Fibroblast of the aortic adventitia (primary cell): ENCODE results near the gene SLC20A1. TPM values are rescaled to one million over a fixed set of nuclear protein-coding genes. Genes with fewer than 3 reads are reported as not detected.
A peak's percentile ranks its signal among the peaks of the same experiment; 100 is the strongest.

Source experiments
- DNase-seq: peaks from one replicate; pipeline ENCODE4 v3.0.0-alpha.2; 2010; ENCODE audit warnings: low read depth
- H3K4me3 ChIP-seq: 2 replicates; pipeline ENCODE4 v1.5.1; 2011; ENCODE audit warnings: low read depth, mild to moderate bottlenecking, control low read depth, low read length, moderate library complexity
- total RNA-seq: library from RNA; depleted of rRNA; stranded (reverse); fragments of >200 nt; gene quantifications from 2 replicates; pipeline ENCODE4 v1.2.3, GENCODE V29; 2012; ENCODE audit warnings: low replicate concordance
- TF ChIP-seq, protein P1 (sequence below): IDR thresholded peaks from 2 replicates; pipeline ENCODE4 v1.5.1; 2011; ENCODE audit warnings: mild to moderate bottlenecking, low read length, control low read depth, inconsistent platforms; ENCODE audit not compliant: insufficient read depth

The SLC20A1 gene
- total RNA-seq, 1 donor: 134 TPM

DNA sequence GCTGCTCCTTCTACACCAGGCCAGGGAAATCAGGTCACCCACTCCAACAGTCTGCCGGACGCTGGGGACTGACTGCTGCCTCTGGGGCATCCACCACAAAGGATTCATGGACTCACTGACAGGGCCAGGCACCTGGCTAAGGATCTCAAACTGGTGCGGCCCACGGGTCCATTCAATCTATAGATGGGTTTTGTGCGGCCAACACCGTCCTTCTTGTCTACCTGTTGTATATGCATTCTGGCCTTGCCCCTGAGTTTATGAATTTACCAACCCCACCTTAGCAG is 10.9 kb upstream of the SLC20A1 start:
- TF ChIP-seq, protein P1, sequence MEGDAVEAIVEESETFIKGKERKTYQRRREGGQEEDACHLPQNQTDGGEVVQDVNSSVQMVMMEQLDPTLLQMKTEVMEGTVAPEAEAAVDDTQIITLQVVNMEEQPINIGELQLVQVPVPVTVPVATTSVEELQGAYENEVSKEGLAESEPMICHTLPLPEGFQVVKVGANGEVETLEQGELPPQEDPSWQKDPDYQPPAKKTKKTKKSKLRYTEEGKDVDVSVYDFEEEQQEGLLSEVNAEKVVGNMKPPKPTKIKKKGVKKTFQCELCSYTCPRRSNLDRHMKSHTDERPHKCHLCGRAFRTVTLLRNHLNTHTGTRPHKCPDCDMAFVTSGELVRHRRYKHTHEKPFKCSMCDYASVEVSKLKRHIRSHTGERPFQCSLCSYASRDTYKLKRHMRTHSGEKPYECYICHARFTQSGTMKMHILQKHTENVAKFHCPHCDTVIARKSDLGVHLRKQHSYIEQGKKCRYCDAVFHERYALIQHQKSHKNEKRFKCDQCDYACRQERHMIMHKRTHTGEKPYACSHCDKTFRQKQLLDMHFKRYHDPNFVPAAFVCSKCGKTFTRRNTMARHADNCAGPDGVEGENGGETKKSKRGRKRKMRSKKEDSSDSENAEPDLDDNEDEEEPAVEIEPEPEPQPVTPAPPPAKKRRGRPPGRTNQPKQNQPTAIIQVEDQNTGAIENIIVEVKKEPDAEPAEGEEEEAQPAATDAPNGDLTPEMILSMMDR: no peak
- no peak overlapping the region for H3K4me3 ChIP-seq
- no peak for DNase-seq

DNA sequence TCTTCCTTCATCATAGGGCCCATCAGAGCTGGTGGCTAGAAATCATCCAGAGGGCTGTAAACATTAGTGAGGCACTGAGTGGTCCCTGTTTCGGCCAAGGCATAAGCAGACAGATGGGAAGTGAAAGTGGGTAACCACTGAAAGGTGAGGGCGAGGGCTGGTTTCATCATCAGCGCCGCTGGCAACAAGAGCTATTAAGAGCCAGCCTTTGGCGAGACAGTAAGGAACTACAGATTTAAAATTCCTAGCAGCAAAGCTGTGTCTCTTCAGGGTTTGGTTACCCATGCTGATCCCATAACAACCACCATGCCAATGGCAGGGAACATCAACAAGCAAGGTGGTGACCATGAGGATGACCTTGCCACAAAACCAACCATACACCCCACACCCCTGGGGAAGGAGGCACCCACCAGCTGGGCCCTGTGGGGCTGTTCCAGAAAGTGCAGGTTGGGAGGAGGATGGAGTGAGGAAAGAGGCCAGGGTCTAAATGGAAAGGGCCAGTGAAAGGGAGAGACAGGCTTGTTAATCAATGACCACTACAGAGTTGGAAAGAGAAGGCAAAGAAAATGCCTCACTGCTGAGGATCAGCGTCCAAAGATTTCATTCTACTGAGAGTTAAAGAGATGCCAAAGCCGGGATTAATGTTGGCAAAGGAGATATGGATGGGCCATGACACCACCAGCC is 9.0 kb upstream of the SLC20A1 start:
- DNase-seq: no peak
- TF ChIP-seq, protein P1: no peak
- H3K4me3 ChIP-seq: no peak overlapping the region

DNA sequence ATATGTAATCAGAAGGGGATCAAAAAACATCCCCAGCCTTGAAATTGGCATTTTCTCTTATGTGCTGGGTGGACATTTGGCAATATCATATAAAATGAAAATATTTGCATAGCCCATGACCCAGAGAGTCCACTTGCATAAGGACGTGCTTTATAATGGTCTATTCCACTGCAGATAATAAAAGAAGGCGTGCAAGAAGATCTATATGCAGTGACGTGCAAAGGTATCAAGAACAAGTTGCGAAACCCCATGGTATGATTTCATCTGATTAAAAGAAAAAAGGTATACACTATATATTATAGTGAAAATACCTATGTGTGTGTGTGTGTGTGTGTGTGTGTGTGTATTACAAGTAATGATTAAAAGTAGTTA is 8.5 kb upstream of the SLC20A1 start:
- TF ChIP-seq, protein P1: no peak
- H3K4me3 ChIP-seq: no peak overlapping the region
- no peak for DNase-seq

DNA sequence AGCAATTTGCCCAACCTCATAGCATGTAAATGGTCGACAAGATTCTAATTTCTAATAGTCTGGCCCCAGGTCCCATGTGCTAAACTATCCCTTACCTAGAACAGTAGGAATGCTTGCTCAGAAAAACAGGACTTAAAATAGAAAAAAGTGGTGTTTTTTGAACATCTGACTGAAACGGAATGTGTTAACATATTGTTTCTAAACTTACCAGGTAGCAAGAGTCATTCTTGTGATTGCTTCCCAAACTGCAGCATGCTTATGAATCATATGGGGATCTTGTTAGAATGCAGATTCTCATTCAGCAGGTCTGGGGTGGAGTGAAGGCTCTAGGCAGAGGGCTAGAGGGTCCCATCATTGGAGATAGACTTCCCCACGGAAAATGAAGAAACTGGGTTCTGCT is 5.8 kb upstream of the SLC20A1 start:
- TF ChIP-seq, protein P1: no peak
- DNase-seq: no peak
- H3K4me3 ChIP-seq: no peak overlapping the region

DNA sequence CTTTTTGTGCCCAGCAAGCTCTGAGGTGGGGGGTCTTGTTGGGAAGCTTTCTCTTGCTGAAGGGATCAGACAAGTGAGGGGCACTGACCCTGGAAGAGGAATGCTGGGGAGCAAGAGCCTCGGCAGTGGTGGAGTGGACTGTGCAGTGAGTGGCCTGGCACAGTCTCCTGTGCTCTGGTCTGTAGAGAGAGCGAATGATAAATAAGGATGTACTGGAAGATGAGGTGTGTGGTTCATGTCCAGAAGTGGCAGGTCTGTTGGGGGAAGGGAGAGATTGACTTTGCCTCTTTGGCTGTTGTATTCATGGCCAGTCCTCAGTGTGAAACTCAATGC is 5.3 kb upstream of the SLC20A1 start:
- DNase-seq: no peak
- TF ChIP-seq, protein P1: no peak
- H3K4me3 ChIP-seq: no peak overlapping the region

DNA sequence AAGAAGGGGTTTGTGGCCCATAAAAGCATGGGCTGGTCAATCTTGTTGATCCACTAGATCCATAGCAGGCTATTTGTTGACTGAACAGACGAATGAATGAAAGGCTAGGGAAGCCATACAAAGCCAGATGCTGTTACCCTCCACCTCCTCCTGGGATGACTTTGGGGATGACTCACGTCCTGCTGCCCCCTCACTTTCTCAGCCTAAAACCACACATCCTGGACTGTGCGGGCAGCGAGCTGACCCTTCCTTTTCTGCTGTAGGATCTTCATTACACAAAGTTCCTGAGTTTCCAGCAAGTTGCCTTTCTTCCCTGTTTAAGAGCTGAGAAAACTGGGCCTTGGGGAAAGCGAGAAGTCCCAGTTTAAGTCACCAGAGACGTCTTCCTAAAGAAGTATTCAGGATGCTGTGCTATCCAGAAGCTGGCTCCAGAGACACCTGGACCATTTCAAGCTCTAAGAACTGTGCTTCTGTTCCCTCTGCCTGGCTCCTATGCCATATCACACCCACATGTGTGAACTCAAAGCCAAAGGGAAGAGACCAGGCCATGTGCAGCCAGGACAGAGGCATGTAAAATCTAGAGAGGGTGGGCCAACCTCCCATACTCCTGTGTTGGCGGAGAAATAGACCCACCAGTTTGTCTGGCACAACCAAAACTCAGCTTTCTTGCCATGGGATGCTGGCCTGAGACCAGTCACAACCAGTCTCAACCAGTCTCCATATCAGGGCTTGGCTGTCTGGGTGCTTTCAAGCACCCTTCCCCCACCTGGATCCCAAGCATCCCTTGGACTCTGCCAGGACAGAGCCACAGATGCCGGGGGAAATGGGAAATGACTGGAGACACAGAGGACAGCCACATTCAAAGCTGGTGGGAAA is 4.7 kb upstream of the SLC20A1 start:
- DNase-seq: peak; percentile 80

More for the DNA sequence above, 4.7 kb upstream of the SLC20A1 start:
- H3K4me3 ChIP-seq: no peak overlapping the region
- TF ChIP-seq, protein P1: no peak
